DND-41 (cell line): Measurements from ENCODE around the gene PRR19.

Source experiments
- ATAC-seq: fragments of 200-7000 bp; cut with Tn5 transposase; 3 replicates; pipeline ENCODE4 v1.9.1; 2021; ENCODE audit warnings: low read depth; ENCODE audit not compliant: insufficient read depth
- DNase-seq: peaks from one replicate; pipeline ENCODE4 v3.0.0-alpha.2; 2020
- H2AFZ ChIP-seq: 2 replicates; pipeline ENCODE4 v1.6.0; 2012; ENCODE audit warnings: low read depth, low read length
- H3K27ac ChIP-seq: 2 replicates; pipeline ENCODE4 v1.5.1; 2012; ENCODE audit warnings: low read length, inconsistent platforms
- H3K27me3 ChIP-seq: fragments of 200-600 bp; sonication (generic); 2 replicates; pipeline ENCODE4 v1.6.0; 2012; ENCODE audit warnings: low read length, mild to moderate bottlenecking, inconsistent platforms; ENCODE audit not compliant: insufficient read depth, poor library complexity
- H3K36me3 ChIP-seq: 2 replicates; pipeline ENCODE4 v1.5.1; 2012; ENCODE audit warnings: low read length, inconsistent platforms; ENCODE audit not compliant: insufficient read depth
- H3K4me1 ChIP-seq: 2 replicates; pipeline ENCODE4 v1.5.1; 2012; ENCODE audit warnings: mild to moderate bottlenecking, low read length; ENCODE audit not compliant: insufficient read depth
- H3K4me2 ChIP-seq: 2 replicates; pipeline ENCODE4 v1.6.0; 2012; ENCODE audit warnings: mild to moderate bottlenecking, moderate library complexity, low read length, inconsistent platforms; ENCODE audit not compliant: insufficient read depth
- H3K4me3 ChIP-seq, 2 experiments: fragments of 200-600 bp in 1 of 2; shearing (Covaris generic) in 1 of 2; 2 replicates each; pipeline ENCODE4 v1.5.1; 2012 to 2016; ENCODE audit warnings: inconsistent platforms in 2 of 2, low read length in 2 of 2, mild to moderate bottlenecking in 2 of 2, low read depth in 1 of 2, moderate library complexity in 1 of 2
- H3K79me2 ChIP-seq: 2 replicates; pipeline ENCODE4 v1.6.0; 2012; ENCODE audit warnings: low read length, inconsistent platforms; ENCODE audit not compliant: insufficient read depth
- H3K9ac ChIP-seq: 2 replicates; pipeline ENCODE4 v1.6.0; 2012; ENCODE audit warnings: low read depth, mild to moderate bottlenecking, inconsistent platforms, low read length, moderate library complexity
- H3K9me3 ChIP-seq: 2 replicates; pipeline ENCODE4 v1.5.1; 2012; ENCODE audit warnings: low read length, moderate library complexity, mild to moderate bottlenecking, inconsistent platforms; ENCODE audit not compliant: insufficient read depth, severe bottlenecking
- H4K20me1 ChIP-seq: 2 replicates; pipeline ENCODE4 v1.6.0; 2012; ENCODE audit warnings: low read length; ENCODE audit not compliant: insufficient read depth
- EZH2 ChIP-seq: IDR thresholded peaks from 3 replicates; pipeline ENCODE4 v1.6.1; 2012; ENCODE audit warnings: borderline replicate concordance, low read depth, mild to moderate bottlenecking, moderate library complexity, low read length, inconsistent platforms; ENCODE audit not compliant: severe bottlenecking
- TF ChIP-seq, protein P1 (sequence below): IDR thresholded peaks from 2 replicates; pipeline ENCODE4 v1.5.1; 2012; ENCODE audit warnings: borderline replicate concordance, low read length, moderate library complexity, mild to moderate bottlenecking; ENCODE audit not compliant: poor library complexity, severe bottlenecking; ENCODE audit errors: extremely low read depth

PRR19 gene

DNA sequence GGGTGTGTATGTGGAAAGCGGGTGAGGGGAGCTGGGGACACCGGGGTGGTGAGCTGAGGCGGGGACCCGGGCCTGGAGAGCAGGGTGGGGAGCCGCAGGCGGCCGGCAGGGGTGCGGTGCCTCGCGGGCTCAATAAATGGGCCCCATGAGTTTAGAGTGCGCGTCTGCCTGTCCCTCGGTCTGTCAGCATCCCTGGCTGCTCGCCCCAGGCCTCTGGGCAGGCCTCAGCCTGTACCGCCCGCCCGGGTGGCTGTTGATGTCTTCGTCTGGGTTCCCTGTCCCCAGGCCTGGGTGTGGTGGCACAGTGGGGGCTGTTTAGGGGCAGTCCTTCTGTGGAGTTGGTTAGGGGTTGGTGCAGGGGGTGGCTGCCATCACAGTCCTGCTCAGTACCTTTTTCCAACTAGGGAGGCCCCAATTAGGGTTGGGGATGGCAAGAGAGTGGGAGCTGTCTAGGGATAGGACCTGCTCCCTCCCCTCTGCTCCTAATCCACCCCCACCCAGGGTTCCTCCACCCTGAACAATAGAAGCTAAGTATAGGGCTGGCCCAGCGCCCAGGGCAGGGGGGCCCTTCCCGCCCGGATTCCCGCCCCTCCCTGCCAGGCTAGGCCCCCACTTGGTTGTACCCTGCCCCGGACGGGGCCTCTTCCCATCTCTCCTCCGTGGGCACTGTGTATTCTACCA is 20.6 kb upstream of the PRR19 start:
- Histone ChIP-seq H4K20me1 (peaks cover 24% of the 10 kb centered on the region), H3K27ac (peak overlapping the region; percentile 61), H3K9ac (peak overlapping the region; percentile 79), H3K4me2 (peak overlapping the region; percentile 76), H2AFZ (no peak overlapping the region), H3K36me3 (peaks cover 5% of the 10 kb centered on the region; the same call in 1 of the 2 replicates), H3K27me3 (no peaks in the 10 kb centered on the region), H3K4me3 (peak overlapping the region in 1 of 2 experiments; percentile 73; a peak in 2 of 4 replicates), H3K79me2 (peaks cover 43% of the 10 kb centered on the region), H3K4me1 (peaks cover 65% of the 10 kb centered on the region), H3K9me3 (no peaks in the 10 kb centered on the region)
- TF ChIP-seq EZH2, result no peak
- TF ChIP-seq, protein P1, sequence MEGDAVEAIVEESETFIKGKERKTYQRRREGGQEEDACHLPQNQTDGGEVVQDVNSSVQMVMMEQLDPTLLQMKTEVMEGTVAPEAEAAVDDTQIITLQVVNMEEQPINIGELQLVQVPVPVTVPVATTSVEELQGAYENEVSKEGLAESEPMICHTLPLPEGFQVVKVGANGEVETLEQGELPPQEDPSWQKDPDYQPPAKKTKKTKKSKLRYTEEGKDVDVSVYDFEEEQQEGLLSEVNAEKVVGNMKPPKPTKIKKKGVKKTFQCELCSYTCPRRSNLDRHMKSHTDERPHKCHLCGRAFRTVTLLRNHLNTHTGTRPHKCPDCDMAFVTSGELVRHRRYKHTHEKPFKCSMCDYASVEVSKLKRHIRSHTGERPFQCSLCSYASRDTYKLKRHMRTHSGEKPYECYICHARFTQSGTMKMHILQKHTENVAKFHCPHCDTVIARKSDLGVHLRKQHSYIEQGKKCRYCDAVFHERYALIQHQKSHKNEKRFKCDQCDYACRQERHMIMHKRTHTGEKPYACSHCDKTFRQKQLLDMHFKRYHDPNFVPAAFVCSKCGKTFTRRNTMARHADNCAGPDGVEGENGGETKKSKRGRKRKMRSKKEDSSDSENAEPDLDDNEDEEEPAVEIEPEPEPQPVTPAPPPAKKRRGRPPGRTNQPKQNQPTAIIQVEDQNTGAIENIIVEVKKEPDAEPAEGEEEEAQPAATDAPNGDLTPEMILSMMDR, result no peak
- peak; percentile 32 for DNase-seq
- ATAC-seq, result no peak

DNA sequence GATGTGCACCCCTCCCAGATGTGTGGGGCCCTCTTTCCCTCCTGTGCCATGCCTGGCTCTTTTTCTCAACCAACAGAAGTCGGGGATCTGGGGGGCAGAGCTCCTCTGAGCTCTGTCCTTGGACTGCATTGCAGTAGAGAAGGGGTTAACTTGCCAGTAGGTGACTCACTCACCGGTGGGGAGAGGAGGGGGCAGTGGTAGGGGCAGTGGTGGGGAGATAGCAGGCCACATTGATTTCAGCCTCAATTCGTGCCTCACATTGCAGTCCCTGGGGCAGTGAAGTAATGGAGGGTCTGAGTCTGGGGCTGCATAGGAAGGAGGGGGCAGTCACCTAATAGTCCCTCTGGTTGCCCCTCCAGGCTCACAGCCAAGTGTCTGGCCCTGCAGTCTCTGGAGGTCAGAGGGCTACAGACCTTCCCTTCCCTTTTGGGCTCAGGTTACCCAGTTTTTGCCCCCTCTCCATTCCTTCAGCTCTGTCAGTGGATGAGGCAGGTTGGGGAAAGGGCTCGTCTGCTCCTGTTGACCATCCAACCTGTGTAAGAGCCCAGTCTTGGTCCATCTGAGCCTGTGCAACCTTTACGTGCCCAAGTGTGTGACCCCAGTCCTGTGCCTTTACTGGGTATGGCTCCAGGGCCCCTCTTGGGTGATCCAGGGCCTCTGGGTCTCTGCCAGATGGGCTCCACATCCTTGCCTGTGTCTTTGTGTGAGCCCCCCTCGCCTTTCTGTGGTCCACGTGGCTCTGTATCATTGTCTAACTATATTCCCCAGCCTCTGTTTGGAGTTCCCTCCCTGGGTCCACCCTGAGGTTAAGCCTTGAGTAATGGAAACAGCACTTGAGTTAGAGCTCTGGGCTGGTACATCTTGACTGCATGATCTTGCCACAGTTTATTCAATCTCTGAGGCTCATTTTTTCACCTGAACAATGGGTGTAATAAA is 19.8 kb upstream of the PRR19 start:
- DNase-seq, result no peak
- Histone ChIP-seq H2AFZ (no peak overlapping the region), H3K79me2 (peaks cover 45% of the 10 kb centered on the region), H3K4me2 (peak overlapping the region; percentile 76), H3K4me3 (peak overlapping the region in 1 of 2 experiments; percentile 73; a peak in 1 of 4 replicates), H3K36me3 (peaks cover 11% of the 10 kb centered on the region), H3K9ac (peak overlapping the region; percentile 79), H3K27ac (peak overlapping the region; percentile 50; the same call in 1 of the 2 replicates), H3K9me3 (no peaks in the 10 kb centered on the region), H3K27me3 (no peaks in the 10 kb centered on the region), H3K4me1 (peaks cover 66% of the 10 kb centered on the region), H4K20me1 (peaks cover 29% of the 10 kb centered on the region)
- TF ChIP-seq, protein P1, result no peak
- TF ChIP-seq EZH2, result no peak
- no peak for ATAC-seq

DNA sequence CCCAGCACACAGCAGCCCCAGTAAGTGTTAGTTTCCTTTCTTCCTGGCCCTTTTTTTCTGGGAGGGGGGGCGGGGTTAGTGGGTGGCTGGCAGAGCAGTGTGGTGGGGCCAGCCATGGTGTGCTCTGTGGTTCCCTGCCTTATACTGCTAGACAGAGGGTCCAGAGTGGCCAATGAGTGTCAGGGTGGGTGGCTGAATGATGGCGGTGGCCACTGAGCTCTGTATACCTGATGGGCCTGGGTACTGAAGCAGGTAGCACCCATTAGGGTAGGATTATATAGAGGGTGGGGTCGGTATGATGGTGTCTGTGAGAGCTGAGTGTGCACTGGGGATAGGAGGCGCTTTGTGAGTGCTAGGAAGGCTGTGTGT is 19.1 kb upstream of the PRR19 start:
- TF ChIP-seq, protein P1, result no peak
- TF ChIP-seq EZH2, result no peak
- DNase-seq (no peak), ATAC-seq (no peak)
- Histone ChIP-seq H3K4me2 (peak overlapping the region; percentile 76), H3K36me3 (peaks cover 18% of the 10 kb centered on the region), H3K9me3 (no peaks in the 10 kb centered on the region), H3K79me2 (peaks cover 45% of the 10 kb centered on the region), H3K27ac (peak overlapping the region; percentile 74), H3K27me3 (no peaks in the 10 kb centered on the region), H3K9ac (peak overlapping the region; percentile 67), H4K20me1 (peaks cover 29% of the 10 kb centered on the region), H3K4me3 (peak overlapping the region in 1 of 2 experiments; percentile 68; a peak in 2 of 4 replicates), H2AFZ (peak overlapping the region; percentile 73; the same call in 1 of the 2 replicates), H3K4me1 (peaks cover 66% of the 10 kb centered on the region)
